GM19397 (cell line): ENCODE results near the gene ZNF546.
A peak's percentile ranks its signal among the peaks of the same experiment; 100 is the strongest.
"Not testable (repeated sequence)": the region's sequence is repeated elsewhere in the genome, so short reads cannot be mapped to it uniquely, and the experiment has no call there.

Source experiments
- ATAC-seq: cut with Tn5 transposase; IDR thresholded peaks from one replicate; pipeline ENCODE4 v1.9.1; 2021; ENCODE audit warnings: mild to moderate bottlenecking, moderate library complexity; ENCODE audit not compliant: unreplicated experiment

ZNF546 gene

DNA sequence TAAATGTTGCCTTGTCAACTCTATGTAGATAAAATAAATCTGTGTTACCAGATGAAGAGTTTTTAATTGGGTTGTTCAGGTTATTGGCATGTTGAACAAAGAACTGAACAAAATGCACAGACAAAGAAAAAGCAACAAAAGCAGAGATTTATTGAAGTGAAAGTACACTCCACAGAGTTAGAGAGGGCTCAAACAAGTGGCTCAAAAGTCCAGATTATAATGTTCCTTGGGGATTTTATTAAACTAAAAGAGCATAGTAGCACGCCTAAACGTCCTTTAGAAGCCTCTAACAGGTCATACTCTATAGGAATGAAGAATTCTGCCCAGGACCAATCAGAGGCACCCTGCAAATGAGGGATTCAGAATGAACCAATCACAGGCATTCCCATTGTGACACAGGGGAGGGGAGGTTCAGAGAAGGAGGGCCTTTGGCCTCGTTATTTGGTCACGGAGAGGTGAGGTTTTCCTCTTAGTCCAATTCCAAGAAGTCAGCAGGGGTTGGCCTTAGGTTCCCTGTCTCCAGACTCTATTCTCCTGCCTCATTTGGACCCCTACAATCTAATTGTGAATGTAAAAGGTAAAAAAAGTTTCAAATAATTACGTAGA is 13.1 kb upstream of the ZNF546 start:
- ATAC-seq, result no peak

DNA sequence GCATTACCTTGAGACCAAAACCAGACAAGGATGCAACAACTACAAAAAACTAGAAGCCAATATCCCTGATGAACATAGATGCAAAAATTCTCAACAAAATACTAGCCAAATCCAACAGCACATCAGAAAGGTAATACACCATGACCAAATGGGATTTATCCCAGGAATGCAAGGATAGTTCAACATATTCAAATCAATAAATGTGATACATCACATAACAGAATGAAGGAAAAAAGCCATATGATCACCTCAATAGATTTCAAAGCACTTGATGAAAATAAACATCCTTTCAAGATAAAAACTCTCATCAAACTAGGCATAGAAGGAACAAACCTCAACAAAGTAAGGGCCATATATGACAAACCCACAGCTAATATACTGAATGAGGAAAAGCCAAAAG is 10.2 kb upstream of the ZNF546 start:
- ATAC-seq, result no peak

DNA sequence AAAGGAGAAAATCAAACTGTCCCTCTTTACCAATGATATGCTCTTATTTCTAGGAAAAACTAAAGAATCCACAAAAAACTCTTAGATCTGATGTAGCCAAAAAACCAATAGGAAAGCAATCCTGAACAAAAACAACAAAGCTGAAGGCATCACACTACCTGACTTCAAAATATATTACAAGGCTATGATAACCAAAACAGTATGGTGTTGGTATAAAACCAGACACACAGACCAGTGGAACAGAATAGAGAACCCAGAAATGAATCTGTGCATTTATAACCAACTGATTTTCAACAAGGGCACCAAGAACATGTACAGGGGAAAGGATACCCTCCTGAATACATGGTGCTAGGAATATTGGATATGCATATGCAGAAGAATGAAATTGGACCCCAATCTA is 9.7 kb upstream of the ZNF546 start:
- no peak for ATAC-seq

DNA sequence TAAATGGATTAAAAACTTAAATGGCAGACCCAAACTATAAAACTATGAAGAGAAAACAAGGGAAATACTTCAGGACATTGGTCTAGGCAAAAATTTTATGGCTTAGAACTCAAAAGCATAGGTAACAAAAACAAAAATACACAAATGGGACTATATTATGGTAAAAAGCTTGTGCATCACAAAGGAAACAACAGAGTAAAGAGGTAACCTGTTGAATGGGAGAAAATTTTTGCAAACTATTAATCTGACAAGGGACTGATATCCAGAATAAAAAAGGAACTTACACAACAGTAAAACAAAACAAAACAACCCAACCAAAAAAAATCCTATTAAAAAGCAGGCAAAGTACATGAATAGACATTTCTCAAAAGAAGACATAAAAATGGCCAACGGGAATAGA is 9.3 kb upstream of the ZNF546 start:
- no peak for ATAC-seq

DNA sequence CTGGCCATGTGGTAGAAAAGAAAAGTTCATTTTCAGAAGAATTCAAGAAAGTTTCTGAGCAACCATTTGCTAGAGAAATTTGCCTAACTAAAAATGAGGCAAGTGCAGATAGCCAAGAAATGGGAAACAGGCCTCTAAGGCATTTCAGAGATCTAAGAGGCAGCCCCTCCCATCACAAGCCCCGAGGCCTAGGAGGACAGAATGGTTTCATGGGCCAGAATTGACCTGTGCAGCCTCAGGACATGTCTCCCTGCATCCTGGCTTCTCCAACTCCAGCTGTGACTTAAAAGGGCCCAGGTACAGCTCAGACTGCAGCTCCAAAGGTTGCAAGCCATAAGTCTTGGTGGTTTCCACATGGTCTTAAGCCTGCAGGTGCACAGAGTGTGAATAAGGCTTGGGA is 3.3 kb upstream of the ZNF546 start:
- no peak for ATAC-seq

DNA sequence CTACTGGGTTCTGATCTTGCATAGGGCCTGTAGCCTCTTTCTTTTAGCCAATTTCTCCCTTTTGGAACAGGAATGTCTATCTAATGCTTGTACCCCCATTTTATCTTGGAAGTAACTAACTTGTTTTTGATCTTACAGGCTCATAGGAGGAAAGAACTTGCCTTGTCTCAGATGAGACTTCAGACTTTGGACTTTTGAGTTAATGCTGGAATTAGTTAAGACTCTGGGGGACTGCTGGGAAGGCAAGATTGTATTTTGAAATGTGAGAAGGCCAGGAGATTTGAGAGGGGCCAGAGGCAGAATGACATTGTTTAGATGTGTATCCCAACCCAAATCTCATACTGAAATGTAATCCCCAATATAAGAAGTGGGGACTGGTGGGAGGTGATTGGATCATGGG is 2.5 kb upstream of the ZNF546 start:
- no peak for ATAC-seq

DNA sequence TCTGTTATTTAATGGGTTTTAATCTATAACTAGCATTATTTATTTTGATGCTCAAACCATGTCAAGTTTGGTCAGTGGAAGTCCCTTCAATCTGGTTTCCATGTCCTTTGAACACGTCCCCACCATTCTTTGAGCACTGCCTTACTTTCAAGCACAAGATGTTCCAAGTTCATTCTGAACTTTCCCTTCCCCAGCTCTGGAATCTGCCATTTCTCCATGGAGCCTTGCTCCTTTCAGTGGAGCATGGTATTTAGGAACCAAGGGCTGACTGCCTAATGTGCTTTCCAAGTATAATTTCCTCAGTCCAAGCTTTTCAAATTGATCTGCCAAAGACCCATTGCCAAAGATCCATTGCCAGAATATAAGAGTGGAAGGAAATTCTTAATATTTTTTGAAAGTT is 1.1 kb upstream of the ZNF546 start:
- ATAC-seq, result no peak

DNA sequence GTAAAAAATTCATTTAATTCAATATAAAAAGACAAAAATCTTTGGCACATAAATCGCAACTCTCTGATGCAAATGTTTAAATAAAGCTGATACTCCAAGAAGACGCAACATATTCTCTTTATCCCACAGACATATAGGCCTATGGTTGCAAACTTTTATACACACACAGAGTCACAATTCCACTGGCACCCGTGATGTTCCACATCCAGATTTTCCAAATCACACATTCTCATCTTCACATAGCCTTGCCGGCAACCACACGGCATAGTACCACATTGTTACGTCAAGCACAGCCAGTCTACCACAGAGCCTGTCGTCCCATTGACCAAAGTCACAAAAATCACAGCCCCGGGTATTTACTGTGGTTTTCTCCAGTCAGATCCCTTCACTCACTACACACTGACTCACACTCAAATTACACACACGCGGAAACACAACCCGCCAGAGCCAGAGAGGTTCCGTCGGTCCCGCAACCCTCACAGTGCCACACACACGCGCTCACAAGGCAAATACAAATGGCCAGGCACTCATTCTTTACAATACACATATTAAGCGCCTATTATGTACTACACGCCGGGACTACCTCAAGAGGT is 546 bp upstream of the ZNF546 start:
- ATAC-seq, result peak; percentile 11

DNA sequence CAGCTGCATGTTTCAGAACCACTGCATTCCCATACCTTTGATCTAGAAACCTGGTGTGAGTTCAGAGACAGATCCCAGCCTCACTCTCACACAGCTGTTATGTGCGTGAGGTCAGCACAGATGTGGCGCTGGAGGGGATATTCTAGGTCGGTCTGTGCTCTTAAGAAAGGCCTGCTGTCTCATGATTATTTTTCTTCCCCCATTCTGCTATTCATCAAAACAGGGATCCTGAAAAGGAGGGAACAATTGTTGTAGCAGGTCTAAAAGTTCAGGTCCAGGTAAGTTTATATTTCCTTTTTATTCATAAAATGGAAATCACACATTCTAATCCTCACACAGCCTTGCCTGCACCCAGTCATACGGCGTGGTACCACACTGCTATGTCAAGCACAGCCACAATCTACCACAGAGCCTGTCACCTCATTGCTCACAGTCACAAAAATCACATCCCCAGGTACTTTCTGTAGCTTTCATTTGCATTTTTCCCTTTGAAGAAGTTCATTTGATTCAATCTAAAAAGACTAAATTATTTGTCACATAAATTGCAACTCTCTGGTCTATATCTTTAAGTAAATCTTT is 867 bp downstream of the ZNF546 start:
- ATAC-seq, result no peak

DNA sequence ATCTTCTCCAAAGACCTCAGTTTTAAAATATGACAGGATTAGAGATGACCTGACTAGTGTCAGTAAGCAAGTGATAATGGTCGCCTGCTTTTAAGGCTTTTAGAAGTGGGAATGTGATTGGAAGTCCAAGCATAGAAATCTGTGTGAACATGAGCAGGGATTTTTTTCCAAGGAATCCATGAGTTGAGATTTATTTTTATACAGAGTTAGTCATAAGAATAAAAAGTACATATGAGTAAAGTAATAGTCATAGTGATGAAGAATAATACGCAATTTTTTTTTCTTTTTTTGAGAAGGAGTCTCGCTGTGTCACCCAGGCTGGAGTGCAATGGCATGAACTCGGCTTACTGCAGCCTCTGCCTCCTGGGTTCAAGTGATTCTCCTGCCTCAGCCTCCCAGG is 1.6 kb downstream of the ZNF546 start:
- no peak for ATAC-seq

DNA sequence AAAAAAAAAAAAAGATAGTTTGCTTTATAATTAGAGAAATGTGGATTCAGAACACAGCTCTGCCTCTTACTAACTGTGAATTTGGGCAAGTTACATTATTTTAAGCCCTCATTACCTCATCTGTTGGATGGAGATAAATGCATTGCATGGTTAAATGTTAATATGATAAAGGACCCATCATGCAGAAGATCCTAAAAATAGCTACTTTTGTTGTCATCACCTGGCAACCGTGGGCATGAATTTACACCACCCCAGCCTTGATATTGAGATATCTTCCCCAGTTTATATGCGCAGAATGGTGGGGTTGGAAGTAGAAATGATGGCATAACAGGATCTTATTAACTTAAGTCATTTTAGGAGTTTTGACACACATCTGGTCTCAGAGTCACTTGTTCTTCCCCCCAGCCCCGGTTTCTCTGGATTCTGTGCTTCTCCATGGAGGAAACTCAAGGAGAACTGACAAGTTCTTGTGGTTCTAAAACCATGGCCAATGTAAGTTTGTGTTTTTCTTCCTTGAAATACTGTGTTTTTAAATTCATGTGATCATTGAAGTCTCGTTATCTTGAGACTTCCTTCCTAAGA is 8.9 kb downstream of the ZNF546 start:
- no peak for ATAC-seq

DNA sequence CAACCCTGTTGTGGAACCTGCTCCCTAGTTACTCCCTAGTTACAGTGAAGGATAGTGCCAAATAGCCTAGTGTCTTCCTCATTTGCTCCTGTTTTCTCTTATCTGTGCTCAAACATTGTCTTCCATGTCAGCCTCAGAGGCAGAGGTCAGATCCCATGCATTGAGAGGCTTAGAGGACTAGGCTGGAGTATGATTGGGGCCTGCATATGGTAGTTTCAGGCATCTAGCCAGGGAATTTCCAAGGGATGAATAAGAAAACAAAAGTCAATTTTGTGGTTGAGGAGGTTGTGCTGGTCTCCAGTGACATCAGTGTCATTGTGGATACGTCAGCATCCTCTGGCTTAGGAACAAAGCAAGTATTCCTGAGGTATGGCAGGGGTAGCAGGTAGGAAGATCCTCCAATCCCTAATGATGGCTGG is 9.4 kb downstream of the ZNF546 start:
- ATAC-seq, result no peak

DNA sequence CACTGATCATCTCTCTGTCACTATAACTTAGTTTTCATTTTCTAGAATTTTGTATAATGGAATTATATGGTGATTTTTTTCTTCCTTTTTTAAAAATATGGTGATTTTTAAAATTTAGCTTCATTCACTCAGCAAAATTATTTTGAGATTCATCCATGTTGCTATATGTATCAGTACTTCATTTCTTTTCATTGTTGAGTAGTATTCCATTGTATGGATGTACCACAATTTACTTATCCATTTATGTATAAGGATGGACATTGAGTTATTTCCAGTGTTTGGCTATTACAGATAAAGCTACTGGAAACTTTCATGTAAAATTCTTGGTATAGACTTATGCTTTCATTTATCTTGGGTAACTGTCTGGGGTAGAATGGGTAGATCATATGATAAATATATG is 12.8 kb downstream of the ZNF546 start:
- no peak for ATAC-seq

DNA sequence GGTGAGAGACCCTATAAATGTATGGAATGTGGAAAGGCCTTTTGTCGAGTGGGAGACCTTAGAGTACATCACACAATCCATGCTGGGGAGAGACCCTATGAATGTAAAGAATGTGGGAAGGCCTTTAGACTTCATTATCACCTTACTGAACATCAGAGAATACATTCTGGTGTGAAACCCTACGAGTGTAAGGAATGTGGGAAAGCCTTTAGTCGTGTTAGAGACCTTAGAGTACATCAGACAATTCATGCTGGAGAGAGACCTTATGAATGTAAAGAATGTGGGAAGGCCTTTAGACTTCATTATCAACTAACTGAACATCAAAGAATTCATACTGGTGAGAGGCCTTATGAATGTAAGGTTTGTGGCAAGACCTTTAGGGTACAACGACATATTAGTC is 17.1 kb downstream of the ZNF546 start:
- no peak for ATAC-seq

DNA sequence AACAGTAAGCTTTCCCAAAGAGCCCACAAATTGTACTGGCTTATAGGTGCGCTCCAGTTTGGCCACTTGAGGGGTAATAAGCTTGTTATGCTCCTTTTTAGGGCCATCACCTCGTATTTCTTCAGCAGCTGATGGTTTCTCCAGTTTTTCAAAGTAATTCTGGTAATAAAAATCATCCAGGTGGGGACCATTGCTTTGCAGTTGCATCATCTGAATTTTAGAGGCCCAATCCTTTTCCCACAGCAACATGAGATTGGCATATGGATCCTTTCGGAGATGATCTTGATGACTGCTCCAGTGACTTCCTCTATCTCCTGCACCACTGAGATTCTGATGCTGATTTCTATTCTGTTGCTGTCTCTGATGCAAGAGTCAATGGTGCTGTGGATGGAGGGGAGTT is 27.1 kb downstream of the ZNF546 start:
- ATAC-seq, result no peak

DNA sequence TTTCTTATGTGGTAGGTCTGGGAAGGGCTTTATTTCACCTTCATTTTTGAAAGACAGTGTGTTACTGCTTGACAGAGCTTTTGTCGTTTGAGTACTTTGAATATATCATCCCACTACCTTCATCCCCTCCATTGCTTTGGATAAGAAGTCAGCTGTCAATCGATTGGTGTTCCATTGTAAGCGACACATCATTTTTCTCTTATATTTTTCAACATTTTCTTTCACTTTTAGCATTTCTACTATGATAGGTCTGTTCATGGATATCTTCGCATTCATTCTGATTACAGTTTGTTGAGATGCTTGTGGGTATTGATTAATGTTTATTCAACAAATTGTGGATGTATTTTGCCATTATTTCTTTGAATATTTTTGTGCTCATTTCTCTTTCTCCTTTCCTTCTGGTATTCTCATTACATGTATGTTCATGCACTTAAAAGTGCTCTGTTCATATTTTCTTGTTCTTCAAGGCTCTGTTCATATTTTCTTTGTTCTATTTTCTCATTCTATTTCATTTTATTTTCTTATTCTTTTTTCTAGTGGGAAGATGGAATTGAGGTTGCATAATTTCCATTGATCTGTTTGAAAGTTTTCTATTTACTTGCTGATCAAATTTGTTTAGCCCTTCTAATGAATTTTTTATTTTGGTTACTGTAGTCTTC is 29.2 kb downstream of the ZNF546 start:
- no peak for ATAC-seq

DNA sequence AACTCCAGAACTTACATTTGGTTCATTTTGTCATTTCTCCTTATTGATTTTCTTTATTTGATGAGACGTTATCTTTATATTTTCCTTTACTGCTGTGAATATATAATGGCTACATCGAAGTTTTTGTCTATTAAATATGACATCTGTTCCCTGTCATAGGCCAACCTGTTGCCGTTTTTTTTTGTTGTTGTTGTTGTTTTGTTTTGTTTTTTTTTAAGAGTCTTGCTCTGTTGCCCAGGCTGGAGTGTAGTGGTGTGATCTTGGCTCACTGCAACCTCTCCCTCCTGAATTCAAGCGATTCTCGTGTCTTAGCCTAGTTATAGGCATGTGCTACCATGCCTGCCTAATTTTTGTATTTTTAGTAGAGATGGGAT is 29.7 kb downstream of the ZNF546 start:
- ATAC-seq, result no peak

DNA sequence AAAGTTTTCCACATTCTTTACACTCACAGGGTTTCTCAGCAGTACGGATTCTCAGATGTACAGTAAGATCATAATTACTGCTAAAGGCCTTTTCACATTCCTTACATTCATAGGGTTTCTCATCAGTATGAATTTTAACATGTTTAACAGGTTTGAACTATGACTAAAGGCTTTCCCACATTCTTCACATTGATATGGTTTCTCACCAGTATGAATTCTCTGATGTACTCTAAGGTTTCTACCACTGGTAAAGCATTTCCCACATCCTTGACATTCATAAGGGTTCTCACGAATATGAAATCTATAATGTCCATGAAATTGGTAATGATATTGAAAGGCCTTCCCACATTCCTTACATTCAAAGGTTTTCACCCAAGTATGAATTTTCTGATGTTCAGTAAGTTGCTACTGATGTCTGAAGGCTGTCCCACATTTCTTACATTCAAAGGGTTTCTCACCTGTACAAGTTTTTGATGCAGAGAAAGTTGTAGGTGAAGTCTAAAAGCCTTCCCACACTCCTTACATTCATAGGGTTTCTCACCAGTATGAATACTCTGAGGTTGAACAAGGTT is 37.2 kb downstream of the ZNF546 start:
- ATAC-seq, result no peak

DNA sequence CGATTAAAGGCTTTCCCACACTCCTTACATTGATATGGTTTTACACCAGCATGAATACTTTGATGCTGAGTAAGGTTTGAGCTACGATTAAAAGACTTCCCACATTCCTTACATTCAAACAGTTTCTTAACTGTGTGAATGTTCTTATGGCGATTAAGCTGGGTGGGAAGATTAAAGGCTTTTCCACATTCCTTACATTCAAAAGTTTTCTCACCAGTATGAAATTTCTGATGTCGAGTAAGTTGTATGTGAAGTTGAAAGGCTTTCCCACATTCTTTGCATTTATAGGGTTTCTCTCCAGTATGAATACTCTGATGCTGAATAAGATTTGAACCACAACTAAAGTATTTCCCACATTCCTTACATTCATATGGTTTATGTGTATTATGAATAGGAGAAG is 39.1 kb downstream of the ZNF546 start:
- no peak for ATAC-seq

DNA sequence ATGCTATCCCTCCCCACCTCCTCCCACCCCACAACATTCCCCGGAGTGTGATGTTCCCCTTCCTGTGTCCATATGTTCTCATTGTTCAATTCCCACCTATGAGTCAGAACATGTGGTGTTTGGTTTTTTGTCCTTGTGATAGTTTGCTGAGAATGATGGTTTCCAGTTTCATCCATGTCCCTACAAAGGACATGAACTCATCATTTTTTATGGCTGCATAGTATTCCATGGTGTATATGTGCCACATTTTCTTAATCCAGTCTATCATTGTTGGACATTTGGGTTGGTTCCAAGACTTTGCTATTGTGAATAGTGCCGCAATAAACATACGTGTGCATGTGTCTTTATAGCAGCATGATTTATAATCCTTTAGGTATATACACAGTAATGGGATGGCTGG is 41.2 kb downstream of the ZNF546 start:
- ATAC-seq, result not testable (repeated sequence)

DNA sequence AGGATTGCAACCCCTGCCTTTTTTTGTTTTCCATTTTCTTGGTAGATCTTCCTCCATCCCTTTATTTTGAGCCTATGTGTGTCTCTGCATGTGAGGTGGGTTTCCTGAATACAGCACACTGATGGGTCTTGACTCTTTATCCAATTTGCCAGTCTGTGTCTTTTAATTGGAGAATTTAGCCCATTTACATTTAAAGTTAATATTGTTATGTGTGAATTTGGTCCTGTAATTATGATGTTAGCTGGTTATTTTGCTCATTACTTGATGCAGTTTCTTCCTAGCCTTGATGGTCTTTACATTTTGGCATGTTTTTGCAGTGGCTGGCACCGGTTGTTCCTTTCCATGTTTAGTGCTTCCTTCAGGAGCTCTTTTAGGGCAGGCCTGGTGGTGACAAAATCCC is 44.9 kb downstream of the ZNF546 start:
- not testable (repeated sequence) for ATAC-seq

DNA sequence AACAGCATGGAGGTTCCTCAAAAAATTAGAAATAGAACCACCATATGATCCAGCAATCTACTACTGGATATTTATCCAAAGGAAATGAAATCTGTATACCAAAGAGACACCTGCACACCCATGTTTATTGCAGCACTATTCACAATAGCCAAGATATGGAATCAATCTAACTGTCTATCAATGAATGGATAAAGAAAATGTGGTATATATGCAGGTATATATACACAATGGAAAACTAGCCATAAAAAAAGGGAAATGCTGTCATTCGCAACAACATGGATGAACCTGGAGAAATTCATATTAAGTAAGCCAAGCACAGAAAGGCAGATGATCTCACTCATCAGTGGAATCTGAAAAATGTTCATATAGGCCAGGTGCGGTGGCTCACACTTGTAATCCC is 56.6 kb downstream of the ZNF546 start:
- ATAC-seq, result no peak
